ENCODE results near the gene RBM15B.

DNA sequence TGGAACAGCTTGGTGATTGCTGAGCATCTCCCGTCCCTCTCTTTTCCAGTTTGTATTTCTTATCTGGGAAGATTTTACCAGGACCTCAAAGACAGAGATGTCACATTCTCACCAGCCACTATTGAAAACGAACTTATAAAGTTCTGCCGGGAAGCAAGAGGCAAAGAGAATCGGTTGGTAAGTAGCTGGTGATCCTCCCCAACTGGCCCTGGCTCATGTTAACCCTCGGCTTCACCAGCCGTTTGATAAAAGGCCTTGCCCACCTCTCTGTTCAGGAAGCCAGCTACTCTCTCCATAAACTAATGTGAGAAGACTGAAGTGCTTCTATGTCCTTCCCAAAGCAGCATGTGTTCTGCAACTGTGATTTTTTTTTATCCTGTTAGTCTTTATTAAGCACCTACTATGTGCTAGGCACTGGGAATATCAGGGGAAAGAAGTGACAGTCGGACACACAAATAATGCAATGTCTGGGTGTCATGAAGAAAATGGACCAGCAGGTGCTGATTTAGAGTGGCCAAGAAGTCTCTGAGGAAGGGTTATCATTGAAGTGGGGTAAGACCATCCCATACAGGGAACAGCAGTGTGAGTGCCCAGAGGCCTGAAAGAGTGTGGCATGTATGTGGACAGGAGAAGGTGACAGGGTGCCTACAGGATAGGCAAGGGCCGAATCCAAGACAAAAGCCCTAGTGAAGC, 4.8 kb upstream of the RBM15B start:
- TF ChIP-seq, protein P1, sequence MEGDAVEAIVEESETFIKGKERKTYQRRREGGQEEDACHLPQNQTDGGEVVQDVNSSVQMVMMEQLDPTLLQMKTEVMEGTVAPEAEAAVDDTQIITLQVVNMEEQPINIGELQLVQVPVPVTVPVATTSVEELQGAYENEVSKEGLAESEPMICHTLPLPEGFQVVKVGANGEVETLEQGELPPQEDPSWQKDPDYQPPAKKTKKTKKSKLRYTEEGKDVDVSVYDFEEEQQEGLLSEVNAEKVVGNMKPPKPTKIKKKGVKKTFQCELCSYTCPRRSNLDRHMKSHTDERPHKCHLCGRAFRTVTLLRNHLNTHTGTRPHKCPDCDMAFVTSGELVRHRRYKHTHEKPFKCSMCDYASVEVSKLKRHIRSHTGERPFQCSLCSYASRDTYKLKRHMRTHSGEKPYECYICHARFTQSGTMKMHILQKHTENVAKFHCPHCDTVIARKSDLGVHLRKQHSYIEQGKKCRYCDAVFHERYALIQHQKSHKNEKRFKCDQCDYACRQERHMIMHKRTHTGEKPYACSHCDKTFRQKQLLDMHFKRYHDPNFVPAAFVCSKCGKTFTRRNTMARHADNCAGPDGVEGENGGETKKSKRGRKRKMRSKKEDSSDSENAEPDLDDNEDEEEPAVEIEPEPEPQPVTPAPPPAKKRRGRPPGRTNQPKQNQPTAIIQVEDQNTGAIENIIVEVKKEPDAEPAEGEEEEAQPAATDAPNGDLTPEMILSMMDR (IDR thresholded peaks at IDR 0.05): no peak
- TF ChIP-seq POLR2A (IDR thresholded peaks at IDR 0.05): no peak

Measured in body of pancreas (tissue), 4 donors.